Neural progenitor cell (in vitro differentiated cells): ENCODE results near the gene DOK3.

Source experiments
- EZH2 ChIP-seq: fragments of 200-600 bp; sonication (generic); IDR thresholded peaks from 2 replicates; pipeline ENCODE4 v1.6.1; 2017; ENCODE audit warnings: antibody characterized with exemption, mild to moderate bottlenecking, moderate library complexity
- EZH2phosphoT487 ChIP-seq: fragments of 200-600 bp; sonication (generic); IDR thresholded peaks from 2 replicates; pipeline ENCODE4 v1.6.1; 2017; ENCODE audit warnings: antibody characterized with exemption
- TF ChIP-seq, protein P1 (sequence below): fragments of 200-600 bp; sonication (generic); IDR thresholded peaks from 2 replicates; pipeline ENCODE4 v1.5.1; 2017; ENCODE audit warnings: antibody characterized with exemption, mild to moderate bottlenecking

DNA sequence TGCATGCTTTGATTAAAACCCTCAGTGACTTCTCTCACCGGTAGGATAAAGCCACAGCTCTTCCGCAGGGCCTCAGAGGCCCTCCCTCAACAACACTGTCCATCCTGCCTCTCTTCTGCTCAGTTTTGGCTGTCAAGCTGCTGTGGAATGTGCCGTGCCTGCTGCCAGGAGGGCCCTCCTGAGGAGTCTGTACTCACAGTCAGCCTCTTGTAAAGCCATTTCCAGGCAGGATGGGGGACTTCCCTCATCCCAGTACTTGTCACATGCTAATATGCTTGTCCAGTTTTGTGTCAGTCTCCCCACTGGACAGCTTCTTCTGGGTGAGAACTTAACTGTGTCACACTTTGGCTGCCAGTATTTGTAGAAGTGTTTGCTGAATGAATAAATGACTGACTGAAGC, 21.0 kb upstream of the DOK3 start:
- TF ChIP-seq EZH2phosphoT487 = no peak
- TF ChIP-seq, protein P1, sequence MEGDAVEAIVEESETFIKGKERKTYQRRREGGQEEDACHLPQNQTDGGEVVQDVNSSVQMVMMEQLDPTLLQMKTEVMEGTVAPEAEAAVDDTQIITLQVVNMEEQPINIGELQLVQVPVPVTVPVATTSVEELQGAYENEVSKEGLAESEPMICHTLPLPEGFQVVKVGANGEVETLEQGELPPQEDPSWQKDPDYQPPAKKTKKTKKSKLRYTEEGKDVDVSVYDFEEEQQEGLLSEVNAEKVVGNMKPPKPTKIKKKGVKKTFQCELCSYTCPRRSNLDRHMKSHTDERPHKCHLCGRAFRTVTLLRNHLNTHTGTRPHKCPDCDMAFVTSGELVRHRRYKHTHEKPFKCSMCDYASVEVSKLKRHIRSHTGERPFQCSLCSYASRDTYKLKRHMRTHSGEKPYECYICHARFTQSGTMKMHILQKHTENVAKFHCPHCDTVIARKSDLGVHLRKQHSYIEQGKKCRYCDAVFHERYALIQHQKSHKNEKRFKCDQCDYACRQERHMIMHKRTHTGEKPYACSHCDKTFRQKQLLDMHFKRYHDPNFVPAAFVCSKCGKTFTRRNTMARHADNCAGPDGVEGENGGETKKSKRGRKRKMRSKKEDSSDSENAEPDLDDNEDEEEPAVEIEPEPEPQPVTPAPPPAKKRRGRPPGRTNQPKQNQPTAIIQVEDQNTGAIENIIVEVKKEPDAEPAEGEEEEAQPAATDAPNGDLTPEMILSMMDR = no peak
- TF ChIP-seq EZH2 = no peak
